ENCODE data around the gene KAZN. TPM values are rescaled to one million over a fixed set of nuclear protein-coding genes. Genes with fewer than 3 reads are reported as not detected.

The KAZN gene
- polyA plus RNA-seq, 1 donor (not counting 4 experiments of a cell fraction or from before 2014, with no cell fraction given): 5.9 TPM

GRCh38 chr1:14827870-14828269 lies 229.4 kb downstream of the KAZN start:
- TF ChIP-seq CTCF (optimal IDR thresholded peaks at IDR 0.05 in 1 of 3, IDR thresholded peaks at IDR 0.05 in 1 of 3, conservative IDR thresholded peaks at IDR 0.05 in 1 of 3; ENCODE audit: extremely low read depth in 1 of 3, insufficient read depth in 2 of 3, low read length in 3 of 3): no peak
- no peak for TF ChIP-seq EZH2 (IDR thresholded peaks at IDR 0.05; ENCODE audit: low read length)
- no peaks in the 10 kb centered on the region for H3K36me3 ChIP-seq (ENCODE audit: control insufficient read depth in 2 of 2, extremely low read depth in 1 of 2, insufficient read depth in 2 of 2, low read length in 2 of 2)
- H3K27me3 ChIP-seq (ENCODE audit: control insufficient read depth, extremely low read depth, insufficient read depth, low read length): no peaks in the 10 kb centered on the region
- H3K9me3 ChIP-seq (ENCODE audit: control insufficient read depth, low read depth, low read length): no peaks in the 10 kb centered on the region
- H3K9me1 ChIP-seq (ENCODE audit: control insufficient read depth, extremely low read depth, insufficient read depth, low read length): no peaks in the 10 kb centered on the region
- no peak overlapping the region for H3K27ac ChIP-seq (ENCODE audit: control insufficient read depth, insufficient read depth, low read length)
- FAIRE-seq (no peak), DNase-seq (ENCODE audit: low read depth, low spot score) (no peak)
- H4K20me1 ChIP-seq (ENCODE audit: control insufficient read depth, extremely low read depth, insufficient read depth, low read length): no peaks in the 10 kb centered on the region
- no peaks in the 10 kb centered on the region for H3K79me2 ChIP-seq (ENCODE audit: control insufficient read depth, insufficient read depth, low read length)
- H3K4me1 ChIP-seq (ENCODE audit: control insufficient read depth, extremely low read depth, insufficient read depth, low read length): no peaks in the 10 kb centered on the region
- dilution Hi-C loops (cut with MboI; ENCODE audit: extremely low pct_ligation_motif_present, low sequenced_read_pairs): no loop called here
- no peak overlapping the region for H3K4me3 ChIP-seq (ENCODE audit: control insufficient read depth in 2 of 3, extremely low read depth in 1 of 3, insufficient read depth in 2 of 3, low read depth in 1 of 3, low read length in 3 of 3)
- no peak overlapping the region for H3K4me2 ChIP-seq (ENCODE audit: control insufficient read depth, extremely low read depth, insufficient read depth, low read depth, low read length)
- no peak overlapping the region for H2AFZ ChIP-seq (ENCODE audit: control insufficient read depth, low read length)
- no peak overlapping the region for H3K9ac ChIP-seq (ENCODE audit: control insufficient read depth, extremely low read depth, insufficient read depth, low read length)

- no peak overlapping the region for H2AFZ ChIP-seq (ENCODE audit: control insufficient read depth, low read length)
- H3K79me2 ChIP-seq (ENCODE audit: control insufficient read depth, insufficient read depth, low read length): no peaks in the 10 kb centered on the region
- dilution Hi-C loops (cut with MboI; ENCODE audit: extremely low pct_ligation_motif_present, low sequenced_read_pairs): no loop called here
- H3K27me3 ChIP-seq (ENCODE audit: control insufficient read depth, extremely low read depth, insufficient read depth, low read length): no peaks in the 10 kb centered on the region
- no peak for DNase-seq (ENCODE audit: low read depth, low spot score)
- FAIRE-seq: no peak
- TF ChIP-seq CTCF (optimal IDR thresholded peaks at IDR 0.05 in 1 of 3, IDR thresholded peaks at IDR 0.05 in 1 of 3, conservative IDR thresholded peaks at IDR 0.05 in 1 of 3; ENCODE audit: extremely low read depth in 1 of 3, insufficient read depth in 2 of 3, low read length in 3 of 3) (no peak), EZH2 (IDR thresholded peaks at IDR 0.05; ENCODE audit: low read length) (no peak)
- no peaks in the 10 kb centered on the region for H3K9me1 ChIP-seq (ENCODE audit: control insufficient read depth, extremely low read depth, insufficient read depth, low read length)
- no peaks in the 10 kb centered on the region for H4K20me1 ChIP-seq (ENCODE audit: control insufficient read depth, extremely low read depth, insufficient read depth, low read length)
- no peak overlapping the region for H3K4me3 ChIP-seq (ENCODE audit: control insufficient read depth in 2 of 3, extremely low read depth in 1 of 3, insufficient read depth in 2 of 3, low read depth in 1 of 3, low read length in 3 of 3)
- no peaks in the 10 kb centered on the region for H3K9me3 ChIP-seq (ENCODE audit: control insufficient read depth, low read depth, low read length)
- H3K4me1 ChIP-seq (ENCODE audit: control insufficient read depth, extremely low read depth, insufficient read depth, low read length): no peaks in the 10 kb centered on the region
- no peak overlapping the region for H3K9ac ChIP-seq (ENCODE audit: control insufficient read depth, extremely low read depth, insufficient read depth, low read length)
- H3K27ac ChIP-seq (ENCODE audit: control insufficient read depth, insufficient read depth, low read length): no peak overlapping the region
- no peak overlapping the region for H3K4me2 ChIP-seq (ENCODE audit: control insufficient read depth, extremely low read depth, insufficient read depth, low read depth, low read length)
- no peaks in the 10 kb centered on the region for H3K36me3 ChIP-seq (ENCODE audit: control insufficient read depth in 2 of 2, extremely low read depth in 1 of 2, insufficient read depth in 2 of 2, low read length in 2 of 2)
These were observed 230.2 kb downstream of the KAZN start for GRCh38 chr1:14828665-14829064.
